Measurements from ENCODE around the gene KCTD19. TPM values are rescaled to one million over a fixed set of nuclear protein-coding genes. Genes with fewer than 3 reads are reported as not detected.

Gene KCTD19
- total RNA-seq, 1 donor from 2014 or later, result 0.37 TPM

- DNase-seq (ENCODE audit: low spot score), result no peak
Measured at GRCh38 chr16:67258161-67258835, 68.2 kb downstream of the KCTD19 start.

GRCh38 chr16:67257486-67258160 lies 68.9 kb downstream of the KCTD19 start:
- DNase-seq (ENCODE audit: low spot score), result no peak

GRCh38 chr16:67256701-67257230 lies 69.8 kb downstream of the KCTD19 start:
- DNase-seq (ENCODE audit: low spot score), result no peak

- DNase-seq (ENCODE audit: low spot score), result no peak
Measured at GRCh38 chr16:67255553-67256221, 70.9 kb downstream of the KCTD19 start.

- no peak for DNase-seq (ENCODE audit: low spot score)
Measured at GRCh38 chr16:67254801-67255552, 71.6 kb downstream of the KCTD19 start.

- no peak for DNase-seq (ENCODE audit: low spot score)
Measured at GRCh38 chr16:67252609-67253497, 73.7 kb downstream of the KCTD19 start.

- no peak for DNase-seq (ENCODE audit: low spot score)
Measured at GRCh38 chr16:67250045-67250327, 76.6 kb downstream of the KCTD19 start.

- DNase-seq (ENCODE audit: low spot score), result no peak
Measured at GRCh38 chr16:67249178-67250044, 77.1 kb downstream of the KCTD19 start.

GRCh38 chr16:67248401-67249177 lies 78.0 kb downstream of the KCTD19 start, which contains the start of gene SLC9A5:
SLC9A5 (plus strand) TSS chr16:67248979; CDS start chr16:67249015, 36 bp downstream.
- DNase-seq (ENCODE audit: low spot score), result no peak

- no peak for DNase-seq (ENCODE audit: low spot score)
Measured at GRCh38 chr16:67248073-67248400, 78.5 kb downstream of the KCTD19 start.

GRCh38 chr16:67247192-67248072 lies 79.1 kb downstream of the KCTD19 start, which contains the start of gene FHOD1:
FHOD1 (minus strand) TSS chr16:67247481; CDS start chr16:67247410, 71 bp downstream.
- DNase-seq (ENCODE audit: low spot score), result peak; percentile 98

- DNase-seq (ENCODE audit: low spot score), result peak; percentile 85
Measured at GRCh38 chr16:67246756-67247191, 79.8 kb downstream of the KCTD19 start.

- DNase-seq (ENCODE audit: low spot score), result peak; percentile 66
Measured at GRCh38 chr16:67246081-67246755, 80.3 kb downstream of the KCTD19 start.

GRCh38 chr16:67245674-67246080 lies 80.9 kb downstream of the KCTD19 start:
- no peak for DNase-seq (ENCODE audit: low spot score)

- no peak for DNase-seq (ENCODE audit: low spot score)
Measured at GRCh38 chr16:67245186-67245585, 81.4 kb downstream of the KCTD19 start.

- DNase-seq (ENCODE audit: low spot score), result peak; percentile 64
Measured at GRCh38 chr16:67244387-67245185, 82.0 kb downstream of the KCTD19 start.

- no peak for DNase-seq (ENCODE audit: low spot score)
Measured at GRCh38 chr16:67243481-67243880, 83.1 kb downstream of the KCTD19 start.

Data from mucosa of gallbladder (tissue), 1 donor.